ENCODE results near the gene IL1RAPL2.

- TF ChIP-seq FOXM1 (IDR thresholded peaks at IDR 0.05; ENCODE audit: borderline replicate concordance) (no peak), SP1 (IDR thresholded peaks at IDR 0.05) (no peak), NFRKB (IDR thresholded peaks at IDR 0.05) (no peak)
These were observed 81.1 kb downstream of the IL1RAPL2 start for GRCh38 chrX:104647084-104647483.
